Brain microvascular endothelial cell (primary cell): ENCODE measurements around the gene CPVL.
A peak's percentile ranks its signal among the peaks of the same experiment; 100 is the strongest.

Source experiments
- DNase-seq: peaks from one replicate; pipeline ENCODE4 v3.0.0-alpha.2; 2020
- H3K27ac ChIP-seq: fragments of 250-450 bp; sonication (Bioruptor Pico); 2 replicates; pipeline ENCODE4 v1.5.1; 2020; ENCODE audit warnings: mild to moderate bottlenecking, moderate library complexity
- H3K27me3 ChIP-seq: fragments of 250-450 bp; sonication (Bioruptor Pico); replicated peaks from 2 replicates; pipeline ENCODE4 v1.5.1; 2020; ENCODE audit warnings: mild to moderate bottlenecking
- H3K36me3 ChIP-seq: fragments of 250-450 bp; sonication (Bioruptor Pico); replicated peaks from 2 replicates; pipeline ENCODE4 v1.5.1; 2020; ENCODE audit warnings: mild to moderate bottlenecking
- H3K4me3 ChIP-seq: 2 replicates; pipeline ENCODE4 v1.5.1; 2011; ENCODE audit warnings: low read depth, mild to moderate bottlenecking, control low read depth, low read length, moderate library complexity
- in situ Hi-C: cut with HindIII; loops from 2 replicates; pipeline ENCODE4 v1.10.0; 2017; ENCODE audit warnings: low sequenced_read_pairs, low pct_ligation_motif_present
- TF ChIP-seq, protein P1 (sequence below): IDR thresholded peaks from 2 replicates; pipeline ENCODE4 v1.5.1; 2011; ENCODE audit warnings: low read depth, mild to moderate bottlenecking, moderate library complexity, low read length, control low read depth, inconsistent platforms; ENCODE audit errors: missing control alignments

CPVL gene

DNA sequence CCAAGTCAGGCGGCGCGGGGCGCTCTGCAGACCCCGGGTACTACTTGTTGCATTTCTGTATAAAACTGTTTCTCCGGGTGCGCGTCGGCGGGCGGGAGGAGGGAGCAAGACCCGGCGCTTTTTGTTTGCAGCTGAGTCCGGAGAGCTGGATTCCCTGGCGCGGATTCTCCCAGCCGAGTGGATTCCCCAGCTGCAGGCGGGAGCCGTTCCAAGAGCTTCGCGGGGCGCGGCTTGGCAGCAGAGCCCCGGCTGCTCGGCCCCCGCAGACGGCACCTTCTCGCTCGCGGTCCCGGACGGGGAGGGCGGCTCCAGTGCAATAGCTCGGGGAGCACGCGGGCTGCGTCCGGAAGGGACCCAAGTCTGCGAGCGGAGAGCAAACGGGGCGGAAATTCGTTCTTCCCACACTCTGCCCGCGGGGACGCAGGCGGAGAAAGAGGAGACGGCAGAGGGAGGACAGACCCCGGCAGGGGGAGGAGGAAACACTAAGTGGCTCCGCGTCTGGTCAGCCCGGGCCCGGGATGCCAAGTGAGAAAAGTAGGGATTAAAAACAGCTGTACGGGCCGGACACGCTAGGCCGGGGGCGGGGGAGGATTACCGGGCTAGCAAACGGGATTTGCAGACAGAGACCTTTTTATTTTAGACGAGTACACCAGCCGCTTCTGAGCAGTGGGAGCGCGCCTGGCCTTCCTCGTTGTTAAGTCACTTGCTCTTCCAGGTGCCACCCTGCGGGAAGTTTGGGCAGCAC lies 187.9 kb downstream of the CPVL start, which contains the start of gene TRIL:
TRIL (minus strand) TSS at position 96 of the 745 bp plus-strand sequence. CDS start 284 bp downstream, outside the sequence.
- in situ Hi-C loops = no loop called here
- Histone ChIP-seq H3K36me3 (no peaks in the 10 kb centered on the region), H3K4me3 (peak within 1 kb of the TSS; percentile 50), H3K27me3 (peaks cover 21% of the 10 kb centered on the region), H3K27ac (no peak within 1 kb of the TSS)
- TF ChIP-seq, protein P1, sequence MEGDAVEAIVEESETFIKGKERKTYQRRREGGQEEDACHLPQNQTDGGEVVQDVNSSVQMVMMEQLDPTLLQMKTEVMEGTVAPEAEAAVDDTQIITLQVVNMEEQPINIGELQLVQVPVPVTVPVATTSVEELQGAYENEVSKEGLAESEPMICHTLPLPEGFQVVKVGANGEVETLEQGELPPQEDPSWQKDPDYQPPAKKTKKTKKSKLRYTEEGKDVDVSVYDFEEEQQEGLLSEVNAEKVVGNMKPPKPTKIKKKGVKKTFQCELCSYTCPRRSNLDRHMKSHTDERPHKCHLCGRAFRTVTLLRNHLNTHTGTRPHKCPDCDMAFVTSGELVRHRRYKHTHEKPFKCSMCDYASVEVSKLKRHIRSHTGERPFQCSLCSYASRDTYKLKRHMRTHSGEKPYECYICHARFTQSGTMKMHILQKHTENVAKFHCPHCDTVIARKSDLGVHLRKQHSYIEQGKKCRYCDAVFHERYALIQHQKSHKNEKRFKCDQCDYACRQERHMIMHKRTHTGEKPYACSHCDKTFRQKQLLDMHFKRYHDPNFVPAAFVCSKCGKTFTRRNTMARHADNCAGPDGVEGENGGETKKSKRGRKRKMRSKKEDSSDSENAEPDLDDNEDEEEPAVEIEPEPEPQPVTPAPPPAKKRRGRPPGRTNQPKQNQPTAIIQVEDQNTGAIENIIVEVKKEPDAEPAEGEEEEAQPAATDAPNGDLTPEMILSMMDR = peak; percentile 4
- DNase-seq = peak; percentile 45

DNA sequence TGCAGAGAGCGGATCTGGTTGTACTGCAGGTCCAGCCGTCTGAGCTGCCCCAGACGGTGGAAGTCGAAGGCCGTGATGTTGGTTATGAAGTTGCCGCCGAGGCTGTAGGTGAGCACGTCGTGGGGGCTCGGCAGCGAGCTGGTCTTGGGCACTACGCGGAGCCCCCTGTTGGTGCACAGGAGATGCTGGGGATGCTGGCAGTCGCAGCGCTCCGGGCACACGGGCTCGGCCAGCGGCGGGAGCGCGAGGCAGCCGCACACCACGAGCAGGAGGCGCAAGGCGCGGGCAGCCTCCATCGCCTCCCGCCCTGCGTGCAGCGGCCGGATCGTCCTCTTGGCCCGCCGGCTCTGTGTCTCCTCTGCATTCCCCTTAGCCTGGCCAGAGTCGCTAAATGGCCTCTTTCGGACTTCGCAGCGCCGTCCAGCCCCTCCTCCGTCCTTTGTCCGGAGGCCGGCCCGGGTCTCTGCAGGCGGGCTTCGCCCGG lies 188.5 kb downstream of the CPVL start:
- Histone ChIP-seq H3K27me3 (peaks cover 21% of the 10 kb centered on the region), H3K4me3 (peak overlapping the region; percentile 50), H3K27ac (no peak overlapping the region), H3K36me3 (no peaks in the 10 kb centered on the region)
- DNase-seq = no peak
- TF ChIP-seq, protein P1 = no peak
- in situ Hi-C loops = no loop called here

DNA sequence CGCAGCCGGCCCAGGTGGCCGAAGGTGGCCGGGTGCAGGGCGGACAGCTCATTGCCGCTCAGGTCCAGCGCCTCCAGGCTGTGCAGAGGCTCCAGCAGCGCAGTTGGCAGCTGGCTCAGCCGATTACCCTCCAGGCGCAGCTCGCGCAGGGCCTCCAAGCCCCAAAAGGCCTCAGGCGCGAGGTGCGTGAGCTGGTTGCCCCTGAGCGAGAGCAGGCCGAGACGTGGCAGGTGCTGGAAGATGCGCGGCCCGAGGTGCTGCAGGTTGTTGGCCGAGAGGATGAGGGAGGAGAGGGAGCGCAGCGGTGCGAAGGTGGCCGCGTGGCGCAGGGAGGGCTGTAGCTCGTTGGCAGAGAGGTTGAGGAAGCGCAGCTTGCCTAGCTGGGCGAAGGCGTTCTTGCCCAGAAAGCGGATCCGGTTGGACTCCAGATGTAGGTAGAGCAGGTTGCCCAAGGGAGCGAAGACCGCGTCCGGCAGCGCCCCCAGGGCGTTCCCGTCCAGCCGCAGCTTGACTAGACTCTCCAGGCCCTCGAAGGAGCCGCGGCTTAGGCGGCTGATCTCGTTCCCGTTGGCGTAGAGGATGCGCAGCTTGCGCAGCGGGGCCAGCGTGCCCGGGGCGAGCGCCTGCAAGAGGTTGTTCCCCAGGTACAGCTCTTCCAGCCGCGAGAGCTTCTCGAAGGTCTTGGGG lies 189.1 kb downstream of the CPVL start:
- Histone ChIP-seq H3K27me3 (peaks cover 21% of the 10 kb centered on the region), H3K4me3 (peak overlapping the region; percentile 50), H3K36me3 (no peaks in the 10 kb centered on the region), H3K27ac (no peak overlapping the region)
- no peak for DNase-seq
- TF ChIP-seq, protein P1 = no peak
- in situ Hi-C loops = no loop called here

DNA sequence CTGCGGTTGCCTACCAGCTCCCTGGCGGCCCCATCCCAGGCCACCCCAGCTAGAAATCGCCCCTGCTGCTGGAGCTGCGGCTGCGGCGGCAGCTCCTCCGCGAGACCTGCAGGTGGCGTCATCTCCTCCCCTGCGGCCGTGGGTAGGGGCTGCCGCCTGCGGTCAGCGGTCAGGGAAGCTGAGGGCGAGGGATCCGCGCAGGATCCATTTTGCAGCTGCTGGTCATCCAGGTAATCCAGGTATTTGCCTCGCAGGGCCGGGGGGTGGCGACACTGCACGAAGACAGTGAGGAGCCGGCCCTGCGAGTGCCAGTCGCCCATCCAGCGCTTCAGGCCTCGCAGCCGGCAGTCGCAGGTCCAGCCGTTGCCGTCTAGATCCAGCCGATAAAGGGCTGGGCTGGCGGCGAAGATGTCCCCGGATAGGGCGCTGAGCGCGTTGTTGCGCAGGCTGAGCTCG lies 189.7 kb downstream of the CPVL start:
- H3K27ac ChIP-seq = no peak overlapping the region
- H3K4me3 ChIP-seq = peak overlapping the region; percentile 49
- H3K36me3 ChIP-seq = no peaks in the 10 kb centered on the region
- in situ Hi-C loops = no loop called here
- peaks cover 21% of the 10 kb centered on the region for H3K27me3 ChIP-seq
- DNase-seq = no peak
- TF ChIP-seq, protein P1 = peak; percentile 82

DNA sequence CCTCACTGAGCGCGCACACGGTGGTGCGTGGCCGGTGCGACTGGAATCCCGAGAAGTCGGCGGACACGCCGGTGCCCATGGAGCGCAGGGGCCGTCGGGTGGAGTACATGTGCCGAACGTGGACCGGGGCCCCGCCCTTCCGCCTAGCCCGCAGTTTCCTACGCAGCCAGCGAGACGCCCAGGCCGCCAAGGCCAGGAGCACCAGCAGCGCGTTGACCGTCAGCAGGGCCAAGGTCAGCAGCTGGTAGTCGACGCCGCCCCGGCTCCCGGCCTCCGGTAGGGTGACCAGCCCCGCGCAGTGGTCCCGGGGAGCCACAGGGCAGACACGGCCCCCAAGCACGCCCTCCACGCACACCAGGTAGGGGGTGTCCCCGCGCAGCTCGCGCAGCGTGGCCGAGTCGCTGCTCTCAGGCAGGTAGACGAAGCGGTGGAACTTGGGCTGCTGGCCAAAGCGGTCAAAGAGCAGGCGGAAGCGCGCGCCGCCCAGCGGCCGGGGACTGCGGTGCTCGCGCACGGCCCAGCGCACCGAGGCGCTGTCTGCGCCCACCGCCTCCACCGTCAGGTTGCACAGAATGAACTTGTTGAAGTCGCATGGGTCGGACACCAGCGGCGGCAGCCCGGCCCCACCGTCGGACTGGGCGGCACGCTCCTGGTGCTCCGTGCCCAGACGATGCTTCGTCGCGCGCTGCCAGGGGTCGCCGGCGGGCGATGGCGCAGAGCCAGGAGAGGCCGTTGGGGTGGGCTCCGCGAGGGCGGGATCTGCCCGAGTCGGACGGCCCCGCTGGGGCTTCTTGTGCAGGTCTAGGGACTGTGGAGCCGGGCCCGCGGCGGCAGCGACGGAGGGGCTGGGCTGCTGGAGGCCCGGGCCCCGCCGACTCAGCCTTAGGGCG lies 190.4 kb downstream of the CPVL start:
- Histone ChIP-seq H3K27ac (no peak overlapping the region), H3K36me3 (no peaks in the 10 kb centered on the region), H3K4me3 (peak overlapping the region; percentile 49), H3K27me3 (peaks cover 21% of the 10 kb centered on the region)
- in situ Hi-C loops = no loop called here
- no peak for DNase-seq
- TF ChIP-seq, protein P1 = peak; percentile 63
